Nasal cavity respiratory epithelium epithelial cell of viscerocranial mucosa (primary cell): ENCODE measurements around the gene IP6K1. TPM values are rescaled to one million over a fixed set of nuclear protein-coding genes. Genes with fewer than 3 reads are reported as not detected.

Experiments
- total RNA-seq: library from RNA; depleted of rRNA; stranded (reverse); fragments of >200 nt; gene quantifications from 2 replicates; pipeline ENCODE4 v1.2.3, GENCODE V29; 2014

IP6K1 gene
- total RNA-seq = 27.3 and 45.8 TPM in 2 replicates

GRCh38 chr3:49786357-49787181, at the start of gene IP6K1:
Gene IP6K1 (minus strand): TSS chr3:49786542. CDS start chr3:49748040, 38,502 bp downstream.

GRCh38 chr3:49813497-49814174, 27.3 kb upstream of the IP6K1 start, which contains the start of gene UBA7:
Gene UBA7 (minus strand): TSS chr3:49813953. CDS start chr3:49813787, 166 bp downstream.

GRCh38 chr3:49802719-49803464, 16.6 kb upstream of the IP6K1 start, which contains the start of gene INKA1:
Gene INKA1 (plus strand): TSS chr3:49803261. CDS start chr3:49803393, 132 bp downstream.

GRCh38 chr3:49799761-49800160, 13.4 kb upstream of the IP6K1 start, which contains the start of gene CDHR4:
Gene CDHR4 (minus strand): TSS chr3:49799873. CDS start chr3:49799812, 61 bp downstream.

GRCh38 chr3:49723628-49724551, 62.5 kb downstream of the IP6K1 start, which contains the start of gene GMPPB:
Gene GMPPB (minus strand): TSS chr3:49723951. CDS start chr3:49723726, 225 bp downstream.

GRCh38 chr3:49719214-49719884, 67.0 kb downstream of the IP6K1 start, which contains the start of gene AMIGO3:
Gene AMIGO3 (minus strand): TSS chr3:49719684. CDS start chr3:49719465, 219 bp downstream.

GRCh38 chr3:49689046-49689907, 97.1 kb downstream of the IP6K1 start, which contains the start of the genes MST1 and RNF123:
Gene MST1 (minus strand): TSS chr3:49689474. CDS start chr3:49688691, 783 bp downstream.
Gene RNF123 (plus strand): TSS chr3:49689557. CDS start chr3:49691166, 1,609 bp downstream.

Other genes with a start within 250 kb of the IP6K1 start
- under 0.01 and 0.07 TPM in 2 replicates for gene BSN, start 232.1 kb downstream of the IP6K1 start, total RNA-seq
- 132 and 165 TPM in 2 replicates for gene APEH, start 112.2 kb downstream of the IP6K1 start, total RNA-seq
- gene MST1, start 97.1 kb downstream of the IP6K1 start, total RNA-seq = 5.0 and 5.5 TPM in 2 replicates
- gene RNF123, start 97.0 kb downstream of the IP6K1 start, total RNA-seq = 22.9 and 32.0 TPM in 2 replicates
- not detected in 2 replicates for gene AMIGO3, start 66.9 kb downstream of the IP6K1 start, total RNA-seq
- gene GMPPB, start 62.6 kb downstream of the IP6K1 start, total RNA-seq = 22.2 and 49.9 TPM in 2 replicates
- gene CDHR4, start 13.3 kb upstream of the IP6K1 start, total RNA-seq = not detected in 2 replicates
- 8.8 and 15.7 TPM in 2 replicates for gene INKA1, start 16.7 kb upstream of the IP6K1 start, total RNA-seq
- 0.34 and 15.9 TPM in 2 replicates for gene UBA7, start 27.4 kb upstream of the IP6K1 start, total RNA-seq
- gene TRAIP, start 70.0 kb upstream of the IP6K1 start, total RNA-seq = 0.68 and 1.1 TPM in 2 replicates
- gene CAMKV, start 83.4 kb upstream of the IP6K1 start, total RNA-seq = not detected in 2 replicates
- gene MST1R, start 117.3 kb upstream of the IP6K1 start, total RNA-seq = 21.9 and 24.4 TPM in 2 replicates
- gene MON1A, start 143.3 kb upstream of the IP6K1 start, total RNA-seq = 17.1 TPM in 2 replicates
- gene RBM6, start 153.6 kb upstream of the IP6K1 start, total RNA-seq = 40.7 and 55.4 TPM in 2 replicates